Neural cell (in vitro differentiated cells): Measurements from ENCODE around the gene CCDC80.

Source experiments
- EP300 ChIP-seq: fragments of 450-650 bp; conservative IDR thresholded peaks from 2 replicates; pipeline ENCODE4 v1.6.1; 2014; ENCODE audit warnings: antibody characterized with exemption, mild to moderate bottlenecking, moderate library complexity; ENCODE audit not compliant: poor library complexity, severe bottlenecking
- EZH2 ChIP-seq: fragments of 200-600, 300-800 bp; shearing (Covaris generic), sonication (generic); IDR thresholded peaks from 2 replicates; pipeline ENCODE4 v1.6.1; 2014; ENCODE audit warnings: antibody characterized with exemption, low read length, borderline replicate concordance, mild to moderate bottlenecking; ENCODE audit not compliant: insufficient read depth, poor library complexity, severe bottlenecking
- TAF1 ChIP-seq: IDR thresholded peaks from 2 replicates; pipeline ENCODE4 v1.6.1; 2012; ENCODE audit warnings: low read depth
- TF ChIP-seq, protein P1 (sequence below): fragments of 450-650 bp; IDR thresholded peaks from 2 replicates; pipeline ENCODE4 v1.5.1; 2014; ENCODE audit warnings: antibody characterized with exemption, mild to moderate bottlenecking, moderate library complexity; ENCODE audit not compliant: poor library complexity, severe bottlenecking
- TF ChIP-seq, protein P2 (sequence below): IDR thresholded peaks from 2 replicates; pipeline ENCODE4 v1.6.1; 2012; ENCODE audit warnings: borderline replicate concordance

DNA sequence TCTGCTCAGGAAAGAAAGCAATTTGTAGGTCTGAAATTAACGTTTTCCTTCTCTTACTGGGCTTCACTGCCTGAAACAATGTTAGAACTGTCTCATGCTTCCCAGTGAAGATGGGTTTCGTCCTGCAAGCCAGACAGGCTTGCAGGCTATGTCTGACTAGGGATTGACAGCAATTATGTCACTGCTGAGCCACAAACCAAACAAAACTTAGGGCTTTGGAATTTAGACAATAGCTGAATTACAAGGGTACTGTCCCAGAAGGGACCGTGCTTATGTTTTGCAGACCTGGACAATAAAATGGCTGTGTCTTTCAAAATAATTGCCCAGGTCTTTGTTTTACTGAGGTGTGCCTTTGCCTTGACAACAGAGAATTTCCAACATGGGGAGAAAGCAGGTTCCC, 46.3 kb upstream of the CCDC80 start:
- TF ChIP-seq, protein P1, sequence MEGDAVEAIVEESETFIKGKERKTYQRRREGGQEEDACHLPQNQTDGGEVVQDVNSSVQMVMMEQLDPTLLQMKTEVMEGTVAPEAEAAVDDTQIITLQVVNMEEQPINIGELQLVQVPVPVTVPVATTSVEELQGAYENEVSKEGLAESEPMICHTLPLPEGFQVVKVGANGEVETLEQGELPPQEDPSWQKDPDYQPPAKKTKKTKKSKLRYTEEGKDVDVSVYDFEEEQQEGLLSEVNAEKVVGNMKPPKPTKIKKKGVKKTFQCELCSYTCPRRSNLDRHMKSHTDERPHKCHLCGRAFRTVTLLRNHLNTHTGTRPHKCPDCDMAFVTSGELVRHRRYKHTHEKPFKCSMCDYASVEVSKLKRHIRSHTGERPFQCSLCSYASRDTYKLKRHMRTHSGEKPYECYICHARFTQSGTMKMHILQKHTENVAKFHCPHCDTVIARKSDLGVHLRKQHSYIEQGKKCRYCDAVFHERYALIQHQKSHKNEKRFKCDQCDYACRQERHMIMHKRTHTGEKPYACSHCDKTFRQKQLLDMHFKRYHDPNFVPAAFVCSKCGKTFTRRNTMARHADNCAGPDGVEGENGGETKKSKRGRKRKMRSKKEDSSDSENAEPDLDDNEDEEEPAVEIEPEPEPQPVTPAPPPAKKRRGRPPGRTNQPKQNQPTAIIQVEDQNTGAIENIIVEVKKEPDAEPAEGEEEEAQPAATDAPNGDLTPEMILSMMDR = no peak
- no peak for TF ChIP-seq TAF1
- TF ChIP-seq EZH2 = no peak
- TF ChIP-seq, protein P2, sequence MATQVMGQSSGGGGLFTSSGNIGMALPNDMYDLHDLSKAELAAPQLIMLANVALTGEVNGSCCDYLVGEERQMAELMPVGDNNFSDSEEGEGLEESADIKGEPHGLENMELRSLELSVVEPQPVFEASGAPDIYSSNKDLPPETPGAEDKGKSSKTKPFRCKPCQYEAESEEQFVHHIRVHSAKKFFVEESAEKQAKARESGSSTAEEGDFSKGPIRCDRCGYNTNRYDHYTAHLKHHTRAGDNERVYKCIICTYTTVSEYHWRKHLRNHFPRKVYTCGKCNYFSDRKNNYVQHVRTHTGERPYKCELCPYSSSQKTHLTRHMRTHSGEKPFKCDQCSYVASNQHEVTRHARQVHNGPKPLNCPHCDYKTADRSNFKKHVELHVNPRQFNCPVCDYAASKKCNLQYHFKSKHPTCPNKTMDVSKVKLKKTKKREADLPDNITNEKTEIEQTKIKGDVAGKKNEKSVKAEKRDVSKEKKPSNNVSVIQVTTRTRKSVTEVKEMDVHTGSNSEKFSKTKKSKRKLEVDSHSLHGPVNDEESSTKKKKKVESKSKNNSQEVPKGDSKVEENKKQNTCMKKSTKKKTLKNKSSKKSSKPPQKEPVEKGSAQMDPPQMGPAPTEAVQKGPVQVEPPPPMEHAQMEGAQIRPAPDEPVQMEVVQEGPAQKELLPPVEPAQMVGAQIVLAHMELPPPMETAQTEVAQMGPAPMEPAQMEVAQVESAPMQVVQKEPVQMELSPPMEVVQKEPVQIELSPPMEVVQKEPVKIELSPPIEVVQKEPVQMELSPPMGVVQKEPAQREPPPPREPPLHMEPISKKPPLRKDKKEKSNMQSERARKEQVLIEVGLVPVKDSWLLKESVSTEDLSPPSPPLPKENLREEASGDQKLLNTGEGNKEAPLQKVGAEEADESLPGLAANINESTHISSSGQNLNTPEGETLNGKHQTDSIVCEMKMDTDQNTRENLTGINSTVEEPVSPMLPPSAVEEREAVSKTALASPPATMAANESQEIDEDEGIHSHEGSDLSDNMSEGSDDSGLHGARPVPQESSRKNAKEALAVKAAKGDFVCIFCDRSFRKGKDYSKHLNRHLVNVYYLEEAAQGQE = no peak
- TF ChIP-seq EP300 = no peak
